Erythroblast (primary cell): ENCODE measurements around the gene RNF150.

Source experiments
- GATA1 ChIP-seq: IDR thresholded peaks from 2 replicates; pipeline ENCODE4 v1.6.1; 2011; ENCODE audit warnings: low read depth, mild to moderate bottlenecking, control low read depth, low read length, moderate library complexity
- POLR2A ChIP-seq: IDR thresholded peaks from 2 replicates; pipeline ENCODE4 v1.6.1; 2011; ENCODE audit warnings: mild to moderate bottlenecking, low read length

DNA sequence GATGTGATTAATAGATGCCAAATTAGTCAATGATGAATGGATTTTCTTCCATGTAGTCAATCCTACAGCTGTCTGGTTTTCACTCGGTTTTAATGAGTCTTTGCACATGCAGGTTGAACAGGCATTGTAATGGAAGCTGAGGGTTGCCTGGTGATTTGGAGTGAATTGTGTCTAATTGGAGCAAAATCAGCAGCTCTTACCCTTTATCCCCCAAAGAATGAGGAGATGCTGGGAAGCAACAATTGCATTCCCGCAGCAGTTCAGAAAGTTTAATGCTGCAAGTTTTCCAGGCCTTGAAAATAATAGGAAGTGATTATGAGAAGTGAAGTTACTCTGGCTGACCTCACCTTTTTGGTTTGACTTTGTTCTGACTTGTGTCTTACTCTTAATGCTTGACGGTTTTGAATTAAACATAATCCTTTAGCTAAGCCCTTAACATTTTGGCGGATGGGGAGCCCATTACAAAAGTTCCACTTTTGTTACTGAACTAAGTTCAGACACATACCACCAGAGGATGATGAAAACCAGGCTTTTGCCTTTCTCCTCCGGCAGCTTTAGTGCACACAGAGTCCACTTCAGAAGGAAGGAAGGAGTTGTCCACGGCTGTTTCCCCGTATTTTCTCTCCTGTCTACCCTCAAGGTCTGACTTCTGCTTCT is 298.3 kb downstream of the RNF150 start:
- no peak for TF ChIP-seq POLR2A
- no peak for TF ChIP-seq GATA1
